Right lobe of liver (tissue), 4 donors: ENCODE data around the gene MPDZ.

Source experiments
- POLR2A ChIP-seq: fragments of 450-650 bp; IDR thresholded peaks from one replicate; pipeline ENCODE4 v1.6.1; 2017; ENCODE audit warnings: antibody characterized with exemption, mild to moderate bottlenecking
- TF ChIP-seq, protein P1 (sequence below), 4 donors: fragments of 200-600 bp in 3 of 4; fragments of 450-650 bp in 1 of 4; IDR thresholded peaks; one replicate each; pipeline versions ENCODE4 v1.5.1 to v1.8.0; 2016 to 2022; ENCODE audit warnings: antibody characterized with exemption in 4 of 4, mild to moderate bottlenecking in 2 of 4
- donor health status: DM: no; HTN: no; CAD: no.
- donor health status: DM: no; HTN: no; CAD: no.
- donor health status: DM: no; HTN: yes; CAD: no.

- TF ChIP-seq, protein P1, sequence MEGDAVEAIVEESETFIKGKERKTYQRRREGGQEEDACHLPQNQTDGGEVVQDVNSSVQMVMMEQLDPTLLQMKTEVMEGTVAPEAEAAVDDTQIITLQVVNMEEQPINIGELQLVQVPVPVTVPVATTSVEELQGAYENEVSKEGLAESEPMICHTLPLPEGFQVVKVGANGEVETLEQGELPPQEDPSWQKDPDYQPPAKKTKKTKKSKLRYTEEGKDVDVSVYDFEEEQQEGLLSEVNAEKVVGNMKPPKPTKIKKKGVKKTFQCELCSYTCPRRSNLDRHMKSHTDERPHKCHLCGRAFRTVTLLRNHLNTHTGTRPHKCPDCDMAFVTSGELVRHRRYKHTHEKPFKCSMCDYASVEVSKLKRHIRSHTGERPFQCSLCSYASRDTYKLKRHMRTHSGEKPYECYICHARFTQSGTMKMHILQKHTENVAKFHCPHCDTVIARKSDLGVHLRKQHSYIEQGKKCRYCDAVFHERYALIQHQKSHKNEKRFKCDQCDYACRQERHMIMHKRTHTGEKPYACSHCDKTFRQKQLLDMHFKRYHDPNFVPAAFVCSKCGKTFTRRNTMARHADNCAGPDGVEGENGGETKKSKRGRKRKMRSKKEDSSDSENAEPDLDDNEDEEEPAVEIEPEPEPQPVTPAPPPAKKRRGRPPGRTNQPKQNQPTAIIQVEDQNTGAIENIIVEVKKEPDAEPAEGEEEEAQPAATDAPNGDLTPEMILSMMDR (IDR thresholded peaks at IDR 0.05) = no peak
- TF ChIP-seq POLR2A = no peak
These were observed 69.2 kb downstream of the MPDZ start for GRCh38 chr9:13210306-13210705.
